CD4-positive, CD25-positive, alpha-beta regulatory T cell (primary cell): ENCODE data around the gene TGM2. TPM values are rescaled to one million over a fixed set of nuclear protein-coding genes. Genes with fewer than 3 reads are reported as not detected.

Source experiments
- ATAC-seq, 2 donors: fragments of 150-1000 bp; cut with Tn5 transposase; one replicate each; pipeline ENCODE4 v1.10.0; 2021; ENCODE audit warnings: low read depth in 2 of 2, moderate number of reproducible peaks in 2 of 2, moderate library complexity in 1 of 2
- DNase-seq, 3 donors: peaks; one replicate each; pipeline versions ENCODE4 v3.0.0 to v3.0.0-alpha.2; 2012 to 2022; ENCODE audit warnings: mixed read lengths in 1 of 3
- H3K27ac ChIP-seq: one replicate; pipeline ENCODE4 v1.7.0; 2013; ENCODE audit warnings: mild to moderate bottlenecking, low read length; ENCODE audit not compliant: insufficient read depth, poor library complexity, severe bottlenecking
- H3K27me3 ChIP-seq: one replicate; pipeline ENCODE4 v1.7.0; 2013; ENCODE audit warnings: low read length; ENCODE audit not compliant: control insufficient read depth, insufficient read depth
- H3K36me3 ChIP-seq: one replicate; pipeline ENCODE4 v1.7.0; 2013; ENCODE audit warnings: mild to moderate bottlenecking, low read length, moderate library complexity; ENCODE audit not compliant: control insufficient read depth, insufficient read depth
- H3K4me1 ChIP-seq: 2 replicates; pipeline ENCODE4 v1.7.0; 2013; ENCODE audit warnings: mild to moderate bottlenecking, low read length; ENCODE audit not compliant: insufficient read depth, control insufficient read depth, poor library complexity, severe bottlenecking
- H3K4me3 ChIP-seq: one replicate; pipeline ENCODE4 v1.7.0; 2013; ENCODE audit warnings: low read depth, mild to moderate bottlenecking, low read length, moderate library complexity
- H3K9me3 ChIP-seq, 2 experiments: 1 replicate in 1 of 2; 2 replicates in 1 of 2; pipeline ENCODE4 v1.7.0; 2013; ENCODE audit warnings: low read length in 2 of 2, mild to moderate bottlenecking in 1 of 2, moderate library complexity in 1 of 2; ENCODE audit not compliant: control insufficient read depth in 2 of 2
- H3K27ac Mint-ChIP-seq, 3 donors: one replicate each; pipeline ENCODE4 v1.8.0; 2020 to 2022; ENCODE audit warnings: mild to moderate bottlenecking in 3 of 3, mixed read lengths in 3 of 3, moderate library complexity in 2 of 3
- H3K27me3 Mint-ChIP-seq: one replicate; pipeline ENCODE4 v1.8.0; 2022; ENCODE audit warnings: mild to moderate bottlenecking, mixed read lengths
- H3K36me3 Mint-ChIP-seq: one replicate; pipeline ENCODE4 v1.8.0; 2020; ENCODE audit warnings: mixed read lengths
- H3K4me1 Mint-ChIP-seq, 4 donors: one replicate each; pipeline ENCODE4 v1.8.0; 2020 to 2022; ENCODE audit warnings: mixed read lengths in 4 of 4, mild to moderate bottlenecking in 1 of 4
- H3K4me3 Mint-ChIP-seq, 4 donors: one replicate each; pipeline ENCODE4 v1.8.0; 2020 to 2022; ENCODE audit warnings: mild to moderate bottlenecking in 4 of 4, mixed read lengths in 4 of 4, moderate library complexity in 3 of 4
- H3K9me3 Mint-ChIP-seq, 7 donors: one replicate each; pipeline ENCODE4 v1.8.0; 2020 to 2022; ENCODE audit warnings: mixed read lengths in 7 of 7, mild to moderate bottlenecking in 3 of 7, moderate library complexity in 2 of 7
- polyA plus RNA-seq, 4 donors: library from polyadenylated mRNA; unstranded; fragments of 300-500 nt; fragmentation: Illumina TruSeq; gene quantifications; one replicate each; pipeline ENCODE4 v1.2.3, GENCODE V29; 2021
- total RNA-seq: library from RNA; stranded (reverse); gene quantifications from one replicate; pipeline ENCODE4 v1.2.3, GENCODE V29; 2022

Gene TGM2
- not detected for total RNA-seq
- under 1 TPM in 1 of 4 donors, not detected in 3; 0.13 TPM for polyA plus RNA-seq

- H3K4me3 ChIP-seq, result no peak within 1 kb of the TSS
- Mint-ChIP-seq H3K36me3 (no peaks in the 10 kb centered on the region), H3K4me1 (peaks cover 0 to 10% (median under 1%) of the 10 kb centered on the region in 4 donors), H3K4me3 (no peak within 1 kb of the TSS), H3K9me3 (no peaks in the 10 kb centered on the region), H3K27me3 (peaks cover 22% of the 10 kb centered on the region), H3K27ac (peak within 1 kb of the TSS in 1 of 3 donors; percentile 69)
- DNase-seq, result peak in 2 of 3 donors; percentile 18 to 43
- H3K9me3 ChIP-seq, result no peaks in the 10 kb centered on the region
- peaks cover 3% of the 10 kb centered on the region for H3K27me3 ChIP-seq
- H3K36me3 ChIP-seq, result no peaks in the 10 kb centered on the region
- no peak within 1 kb of the TSS for H3K27ac ChIP-seq
- peak; percentile 44 to 57 for ATAC-seq
- no peaks in the 10 kb centered on the region for H3K4me1 ChIP-seq
Observed at GRCh38 chr20:38165089-38165965, at the start of gene TGM2. Gene TGM2, minus strand, starts transcription at chr20:38165270. Its CDS starts 72 bp downstream, at chr20:38165198.

- Mint-ChIP-seq H3K27ac (peak overlapping the region in 1 of 3 donors; percentile 79), H3K4me3 (no peak overlapping the region), H3K4me1 (no peaks in the 10 kb centered on the region), H3K36me3 (no peaks in the 10 kb centered on the region), H3K27me3 (no peaks in the 10 kb centered on the region), H3K9me3 (peaks cover 0 to 1% (median 0%) of the 10 kb centered on the region in 7 donors)
- Histone ChIP-seq H3K36me3 (no peaks in the 10 kb centered on the region), H3K4me3 (no peak overlapping the region), H3K9me3 (no peaks in the 10 kb centered on the region), H3K4me1 (no peaks in the 10 kb centered on the region), H3K27me3 (no peaks in the 10 kb centered on the region), H3K27ac (no peak overlapping the region)
- DNase-seq (no peak), ATAC-seq (no peak)
Observed at GRCh38 chr20:38214256-38215193, 49.5 kb upstream of the TGM2 start.

GRCh38 chr20:38213607-38213940, 48.5 kb upstream of the TGM2 start:
- Mint-ChIP-seq H3K27me3 (peaks cover 2% of the 10 kb centered on the region), H3K36me3 (no peaks in the 10 kb centered on the region), H3K27ac (no peak overlapping the region), H3K4me1 (no peaks in the 10 kb centered on the region), H3K4me3 (no peak overlapping the region), H3K9me3 (no peaks in the 10 kb centered on the region)
- H3K4me3 ChIP-seq, result no peak overlapping the region
- H3K27ac ChIP-seq, result no peak overlapping the region
- H3K9me3 ChIP-seq, result no peaks in the 10 kb centered on the region
- no peaks in the 10 kb centered on the region for H3K4me1 ChIP-seq
- no peaks in the 10 kb centered on the region for H3K27me3 ChIP-seq
- ATAC-seq, result no peak
- no peak for DNase-seq
- H3K36me3 ChIP-seq, result no peaks in the 10 kb centered on the region

GRCh38 chr20:38212806-38213606, 47.9 kb upstream of the TGM2 start:
- H3K27ac ChIP-seq, result no peak overlapping the region
- DNase-seq, result no peak
- Mint-ChIP-seq H3K4me1 (no peaks in the 10 kb centered on the region), H3K27me3 (peaks cover 5% of the 10 kb centered on the region), H3K36me3 (no peaks in the 10 kb centered on the region), H3K9me3 (peaks cover 0 to 1% (median 0%) of the 10 kb centered on the region in 7 donors), H3K4me3 (no peak overlapping the region), H3K27ac (no peak overlapping the region)
- H3K4me3 ChIP-seq, result no peak overlapping the region
- no peaks in the 10 kb centered on the region for H3K4me1 ChIP-seq
- H3K9me3 ChIP-seq, result no peaks in the 10 kb centered on the region
- ATAC-seq, result no peak
- H3K36me3 ChIP-seq, result no peaks in the 10 kb centered on the region
- H3K27me3 ChIP-seq, result no peaks in the 10 kb centered on the region

- Mint-ChIP-seq H3K27me3 (peaks cover 10% of the 10 kb centered on the region), H3K9me3 (peaks cover 0 to 1% (median 0%) of the 10 kb centered on the region in 7 donors), H3K27ac (no peak overlapping the region), H3K36me3 (no peaks in the 10 kb centered on the region), H3K4me1 (no peaks in the 10 kb centered on the region), H3K4me3 (no peak overlapping the region)
- no peaks in the 10 kb centered on the region for H3K4me1 ChIP-seq
- no peak for DNase-seq
- H3K27ac ChIP-seq, result no peak overlapping the region
- ATAC-seq, result no peak
- no peaks in the 10 kb centered on the region for H3K9me3 ChIP-seq
- no peaks in the 10 kb centered on the region for H3K36me3 ChIP-seq
- H3K4me3 ChIP-seq, result no peak overlapping the region
- peaks cover 2% of the 10 kb centered on the region for H3K27me3 ChIP-seq
Observed at GRCh38 chr20:38211200-38212097, 46.4 kb upstream of the TGM2 start.

- Histone ChIP-seq H3K4me1 (no peaks in the 10 kb centered on the region), H3K27me3 (peaks cover 5% of the 10 kb centered on the region), H3K4me3 (no peak overlapping the region), H3K27ac (no peak overlapping the region), H3K9me3 (no peaks in the 10 kb centered on the region), H3K36me3 (no peaks in the 10 kb centered on the region)
- no peak for DNase-seq
- Mint-ChIP-seq H3K4me1 (no peaks in the 10 kb centered on the region), H3K27ac (no peak overlapping the region), H3K27me3 (peaks cover 16% of the 10 kb centered on the region), H3K4me3 (no peak overlapping the region), H3K36me3 (no peaks in the 10 kb centered on the region), H3K9me3 (peaks cover 0 to 1% (median 0%) of the 10 kb centered on the region in 7 donors)
- no peak for ATAC-seq
Observed at GRCh38 chr20:38210741-38211140, 45.7 kb upstream of the TGM2 start.
